HFF-Myc (cell line): ENCODE measurements around the gene ZDHHC22.
A peak's percentile ranks its signal among the peaks of the same experiment; 100 is the strongest.

Source experiments
- DNase-seq: peaks from one replicate; pipeline ENCODE4 v3.0.0-alpha.2; 2011; ENCODE audit warnings: low read depth; ENCODE audit errors: extremely low read depth
- H3K4me3 ChIP-seq: replicated peaks from 2 replicates; pipeline ENCODE4 v1.5.1; 2011; ENCODE audit warnings: low read depth, mild to moderate bottlenecking, control low read depth, low read length
- TF ChIP-seq, protein P1 (sequence below): IDR thresholded peaks from 2 replicates; pipeline ENCODE4 v1.5.1; 2012; ENCODE audit warnings: mild to moderate bottlenecking, low read depth, low read length, control low read depth; ENCODE audit errors: missing control alignments

Gene ZDHHC22

DNA sequence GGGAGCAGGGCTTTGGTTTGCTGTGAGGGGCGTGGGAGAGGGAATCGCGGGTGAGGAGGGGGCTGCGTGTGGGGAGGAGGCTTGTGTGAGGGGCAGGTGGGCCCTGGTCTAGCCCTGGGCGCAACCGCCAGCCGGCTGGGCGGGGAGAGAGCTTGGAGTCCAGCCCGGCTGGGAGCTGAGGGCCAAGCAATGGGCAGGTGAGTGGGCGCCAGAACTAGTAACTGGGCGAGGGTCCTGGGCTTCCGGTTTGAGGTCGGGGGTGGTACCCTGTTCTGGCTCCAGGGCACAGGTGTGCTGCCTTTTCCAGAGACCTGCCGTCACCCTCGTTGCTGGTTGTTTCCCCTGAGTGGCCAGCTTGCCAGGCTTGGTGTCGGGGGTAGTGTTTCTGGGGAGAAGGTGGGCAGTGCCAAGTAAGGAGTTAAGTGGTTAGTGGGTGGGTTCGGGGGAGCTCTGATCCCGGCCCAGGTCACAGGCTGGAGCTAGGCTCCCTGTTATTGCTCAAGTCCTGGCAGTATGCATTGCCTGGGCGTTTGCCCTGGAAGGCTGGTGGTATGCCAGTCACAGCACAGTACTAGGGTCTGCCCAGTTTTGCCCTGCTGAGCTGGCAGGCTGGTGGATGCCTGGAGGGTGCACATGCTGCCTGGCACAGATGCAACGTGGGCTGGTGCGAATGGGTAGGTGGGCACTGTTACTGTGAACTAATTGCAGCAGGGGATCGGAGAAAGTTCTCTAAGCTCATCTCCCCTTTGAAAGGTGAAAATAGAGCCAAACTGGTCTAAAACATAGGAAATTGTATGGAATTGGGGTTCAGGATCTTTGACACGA, 42.9 kb downstream of the ZDHHC22 start:
- no peak for DNase-seq
- peak overlapping the region; percentile 87 for H3K4me3 ChIP-seq
- TF ChIP-seq, protein P1, sequence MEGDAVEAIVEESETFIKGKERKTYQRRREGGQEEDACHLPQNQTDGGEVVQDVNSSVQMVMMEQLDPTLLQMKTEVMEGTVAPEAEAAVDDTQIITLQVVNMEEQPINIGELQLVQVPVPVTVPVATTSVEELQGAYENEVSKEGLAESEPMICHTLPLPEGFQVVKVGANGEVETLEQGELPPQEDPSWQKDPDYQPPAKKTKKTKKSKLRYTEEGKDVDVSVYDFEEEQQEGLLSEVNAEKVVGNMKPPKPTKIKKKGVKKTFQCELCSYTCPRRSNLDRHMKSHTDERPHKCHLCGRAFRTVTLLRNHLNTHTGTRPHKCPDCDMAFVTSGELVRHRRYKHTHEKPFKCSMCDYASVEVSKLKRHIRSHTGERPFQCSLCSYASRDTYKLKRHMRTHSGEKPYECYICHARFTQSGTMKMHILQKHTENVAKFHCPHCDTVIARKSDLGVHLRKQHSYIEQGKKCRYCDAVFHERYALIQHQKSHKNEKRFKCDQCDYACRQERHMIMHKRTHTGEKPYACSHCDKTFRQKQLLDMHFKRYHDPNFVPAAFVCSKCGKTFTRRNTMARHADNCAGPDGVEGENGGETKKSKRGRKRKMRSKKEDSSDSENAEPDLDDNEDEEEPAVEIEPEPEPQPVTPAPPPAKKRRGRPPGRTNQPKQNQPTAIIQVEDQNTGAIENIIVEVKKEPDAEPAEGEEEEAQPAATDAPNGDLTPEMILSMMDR: no peak

- H3K4me3 ChIP-seq: peak within 1 kb of the TSS; percentile 87
- TF ChIP-seq, protein P1: no peak
- DNase-seq: peak; percentile 94
Observed at GRCh38 chr14:77097700-77098528, 43.7 kb downstream of the ZDHHC22 start, which contains the start of gene CIPC. TSS of gene CIPC (plus strand) at chr14:77098258. CDS start at chr14:77105709, 7,451 bp downstream.

DNA sequence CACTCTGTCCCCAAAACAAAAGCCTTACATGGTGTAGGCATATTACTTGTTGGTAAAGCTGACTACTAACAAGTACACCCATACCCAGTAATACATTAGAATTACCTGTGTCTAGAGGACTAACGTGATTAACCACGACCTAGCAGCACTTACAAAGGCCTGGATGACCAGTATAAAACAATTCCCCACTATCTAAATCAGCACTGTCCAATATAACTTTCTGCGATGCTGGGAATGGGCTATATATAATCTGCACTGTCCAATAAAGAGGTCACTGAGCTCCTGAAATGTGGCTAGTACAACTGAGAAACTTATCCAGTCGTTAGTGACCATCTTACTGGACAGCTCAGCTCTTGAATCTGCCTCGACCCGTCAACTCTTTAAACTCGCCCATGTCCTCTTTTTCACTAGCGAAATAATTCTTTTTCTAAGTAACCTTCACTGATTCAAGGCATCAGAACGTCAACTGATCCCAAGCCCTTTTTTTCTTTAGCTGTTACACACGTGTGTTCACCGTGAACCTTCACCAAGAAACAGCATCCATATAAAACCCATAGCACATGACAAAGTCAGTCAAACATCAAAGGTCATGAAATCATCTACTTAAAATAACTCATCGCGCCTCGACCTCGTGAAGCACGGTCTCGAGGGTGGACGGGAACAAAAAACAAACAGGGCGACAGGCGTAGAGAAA, 44.4 kb downstream of the ZDHHC22 start:
- DNase-seq: no peak
- H3K4me3 ChIP-seq: peak overlapping the region; percentile 87
- TF ChIP-seq, protein P1: no peak

DNA sequence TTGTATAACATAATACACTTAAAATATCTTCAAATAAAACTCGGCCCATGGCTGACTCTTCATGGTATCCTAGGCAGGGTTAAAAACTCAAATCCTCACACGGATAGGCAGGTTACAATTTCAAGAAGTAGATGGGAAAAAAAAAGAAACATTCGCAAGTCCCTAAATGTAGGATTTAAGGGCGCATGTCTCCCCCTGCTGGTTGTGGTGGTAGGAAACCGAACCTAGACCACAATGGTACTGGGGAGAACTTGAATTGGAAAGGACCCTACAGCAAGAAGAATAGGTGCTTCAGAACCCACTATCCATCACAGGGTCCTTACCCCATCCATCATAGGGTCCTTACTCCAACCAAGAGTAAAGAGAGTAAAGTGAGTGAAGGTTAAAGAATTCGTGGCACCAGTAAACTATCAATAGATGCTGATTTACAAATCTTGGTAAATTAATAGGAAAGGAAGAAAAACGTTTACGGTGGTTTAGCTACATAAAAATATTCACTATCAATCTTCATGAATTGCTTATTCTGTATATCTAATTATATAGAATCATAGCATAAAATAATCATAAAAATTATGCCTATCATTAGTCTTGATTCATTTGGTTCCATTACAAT, 46.8 kb downstream of the ZDHHC22 start:
- no peak overlapping the region for H3K4me3 ChIP-seq
- TF ChIP-seq, protein P1: peak; percentile 91
- peak; percentile 61 for DNase-seq

- H3K4me3 ChIP-seq: no peak overlapping the region
- TF ChIP-seq, protein P1: no peak
- no peak for DNase-seq
Observed at GRCh38 chr14:77092676-77093075, 48.9 kb downstream of the ZDHHC22 start.

DNA sequence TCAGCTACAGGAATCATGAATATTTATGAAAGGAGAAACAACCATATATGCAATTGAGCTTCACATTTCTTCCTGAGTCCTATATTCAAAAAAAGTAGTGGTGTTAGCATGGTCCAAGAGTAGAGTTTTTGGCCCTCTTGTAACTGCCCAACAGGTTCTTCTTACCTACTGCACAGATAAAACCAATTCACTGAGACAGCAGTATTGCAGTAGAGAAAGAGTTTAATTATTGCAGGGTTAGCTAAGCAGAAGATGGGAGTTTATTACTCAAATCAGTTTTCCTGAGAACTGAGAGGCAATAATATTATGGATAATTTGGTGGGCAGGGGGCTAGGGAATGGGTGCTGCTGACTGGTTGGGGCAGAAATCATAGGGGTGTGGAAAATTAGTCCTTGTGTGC, 50.1 kb downstream of the ZDHHC22 start:
- DNase-seq: no peak
- no peak overlapping the region for H3K4me3 ChIP-seq
- TF ChIP-seq, protein P1: no peak
